D341Med (cell line): ENCODE measurements around the gene CLEC2B.
"Not testable (repeated sequence)": the region's sequence is repeated elsewhere in the genome, so short reads cannot be mapped to it uniquely, and the experiment has no call there.

Experiments used
- DNase-seq: peaks from one replicate; pipeline ENCODE4 v3.0.0; 2012; ENCODE audit warnings: low spot score

Gene CLEC2B

DNA sequence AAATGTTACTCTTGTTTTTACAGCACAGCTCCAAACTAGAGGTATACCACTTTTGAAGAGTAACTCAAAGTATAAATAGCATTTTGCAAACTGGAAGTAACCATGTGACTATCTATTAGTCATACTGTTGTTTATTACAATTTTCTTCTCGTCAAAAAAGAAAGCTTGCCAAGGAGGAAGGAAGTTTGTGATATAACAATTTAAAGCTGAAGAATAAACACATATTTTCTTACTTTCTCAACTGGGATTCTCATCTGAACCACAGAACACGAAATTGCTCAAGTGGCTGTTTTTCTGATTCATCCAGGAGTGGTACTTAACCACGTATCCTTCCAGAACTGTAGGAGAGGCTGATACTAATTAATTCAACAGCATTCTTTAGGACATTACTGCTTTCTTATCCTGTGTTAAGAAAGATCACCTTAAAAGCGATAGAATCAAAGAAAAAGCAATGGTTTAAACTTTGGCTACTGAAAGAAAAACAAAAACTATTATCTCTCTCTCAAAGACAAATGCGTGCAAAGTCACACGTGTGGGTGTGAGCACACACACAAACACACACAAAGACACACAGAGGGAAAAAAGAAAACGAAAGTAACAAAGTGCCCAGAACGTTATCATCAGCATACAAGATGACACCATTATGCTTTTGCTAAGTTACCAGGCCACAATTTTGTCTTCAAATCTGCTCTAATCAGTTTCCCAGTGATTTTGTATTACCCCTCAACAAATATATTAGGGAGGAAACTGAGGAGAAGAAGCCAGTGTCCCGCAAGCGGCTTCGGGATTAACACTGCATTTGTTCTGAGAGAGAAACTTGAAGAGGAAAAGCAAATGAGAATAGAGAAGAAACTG is at the start of gene CLEC2B:
TSS of gene CLEC2B (minus strand) at position 48 of the 855 bp plus-strand sequence.
- no peak for DNase-seq

GRCh38 chr12:9911708-9912107 is 42.6 kb upstream of the CLEC2B start:
- no peak for DNase-seq

- no peak for DNase-seq
These were observed 41.7 kb upstream of the CLEC2B start for GRCh38 chr12:9910716-9911421.

DNA sequence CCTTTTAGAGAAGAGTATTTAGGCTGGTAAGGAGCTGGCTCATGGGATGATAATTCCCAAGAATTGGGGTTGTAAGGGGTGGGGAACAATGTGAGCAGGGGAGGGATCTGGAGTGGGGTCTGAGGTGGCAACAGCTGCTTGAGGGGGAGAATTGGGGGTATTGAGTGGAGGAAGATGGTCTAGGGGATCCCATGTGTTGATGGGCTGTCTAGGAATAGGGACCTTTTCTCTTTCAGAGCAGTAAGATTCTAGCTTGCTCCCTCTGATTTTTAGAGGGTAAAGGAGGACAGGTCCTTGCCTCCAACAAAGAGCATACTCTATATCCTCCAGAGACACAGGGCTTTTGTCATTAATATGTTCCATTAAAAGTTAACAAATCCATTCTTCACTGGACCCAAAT is 40.6 kb upstream of the CLEC2B start:
- no peak for DNase-seq

DNA sequence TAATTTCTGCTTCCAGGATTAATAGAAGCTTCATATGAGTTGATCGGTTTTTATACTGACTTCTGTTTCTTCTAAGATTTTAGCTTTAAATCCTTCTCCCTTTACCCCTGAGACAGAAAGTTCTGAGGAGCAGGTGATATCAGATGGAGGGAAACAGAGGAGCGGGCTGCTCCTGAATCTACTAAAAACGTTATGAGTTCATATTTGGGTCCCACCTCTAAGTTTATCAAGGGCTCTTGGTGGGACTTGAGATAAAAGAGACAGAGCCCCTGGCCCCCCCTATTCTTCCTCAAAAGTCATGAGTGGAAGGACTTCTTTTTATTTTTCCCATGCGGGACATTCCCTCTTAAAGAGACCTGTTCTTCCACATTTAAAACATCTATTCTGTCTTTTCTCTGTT is 39.2 kb upstream of the CLEC2B start:
- DNase-seq: no peak

GRCh38 chr12:9907769-9908168 is 38.6 kb upstream of the CLEC2B start:
- DNase-seq: no peak

DNA sequence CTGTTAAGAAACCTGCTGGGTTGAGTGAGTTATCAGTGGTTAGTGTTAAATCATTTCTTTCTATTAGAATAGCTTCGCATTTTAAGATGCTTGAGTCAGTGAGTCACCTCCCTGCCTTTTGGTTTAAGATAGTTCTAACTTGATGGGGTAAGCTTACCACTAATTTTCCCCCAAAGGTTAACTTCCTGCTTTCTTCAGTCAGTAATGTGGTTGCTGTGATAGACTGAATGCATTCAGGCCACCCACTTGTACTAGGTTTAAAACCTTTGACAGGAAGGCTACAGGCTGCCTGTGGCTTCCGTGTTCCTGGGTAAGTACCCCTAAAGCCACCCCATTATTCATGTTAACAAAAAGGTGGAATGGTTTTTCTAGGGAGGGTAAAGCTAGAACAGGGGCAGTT is 37.7 kb upstream of the CLEC2B start:
- no peak for DNase-seq

DNA sequence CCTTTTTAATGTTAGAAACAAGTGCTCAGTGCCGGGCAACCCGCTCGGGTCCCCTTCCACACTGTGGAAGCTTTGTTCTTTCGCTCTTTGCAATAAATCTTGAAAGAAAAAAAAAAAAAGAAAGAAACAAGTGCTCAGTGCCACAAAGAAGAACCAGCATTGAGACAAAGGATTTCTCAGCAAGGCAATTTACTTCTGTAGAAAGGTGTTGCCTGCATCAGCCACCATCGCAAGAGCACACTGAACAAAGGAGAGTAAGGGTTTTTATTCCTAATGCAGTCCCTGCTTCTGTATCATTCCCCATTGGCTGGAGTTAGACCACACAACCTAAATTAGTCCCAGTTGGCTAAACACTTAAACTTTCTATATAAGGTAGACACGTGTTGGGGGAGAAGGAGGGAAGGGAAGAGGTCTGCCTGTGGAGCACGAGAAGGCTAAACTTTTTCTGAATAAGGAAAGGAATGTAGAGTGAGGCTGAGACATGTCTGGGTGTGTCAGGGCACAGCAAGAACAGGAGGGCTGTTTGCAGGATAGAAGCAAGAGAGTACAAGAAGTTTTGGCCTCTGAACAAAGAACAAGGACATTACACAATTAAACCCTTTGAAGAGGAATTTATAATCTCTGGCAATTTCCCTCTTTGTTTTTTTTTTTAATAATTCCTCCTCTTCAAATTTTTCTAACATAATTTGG is 33.5 kb upstream of the CLEC2B start:
- no peak for DNase-seq

DNA sequence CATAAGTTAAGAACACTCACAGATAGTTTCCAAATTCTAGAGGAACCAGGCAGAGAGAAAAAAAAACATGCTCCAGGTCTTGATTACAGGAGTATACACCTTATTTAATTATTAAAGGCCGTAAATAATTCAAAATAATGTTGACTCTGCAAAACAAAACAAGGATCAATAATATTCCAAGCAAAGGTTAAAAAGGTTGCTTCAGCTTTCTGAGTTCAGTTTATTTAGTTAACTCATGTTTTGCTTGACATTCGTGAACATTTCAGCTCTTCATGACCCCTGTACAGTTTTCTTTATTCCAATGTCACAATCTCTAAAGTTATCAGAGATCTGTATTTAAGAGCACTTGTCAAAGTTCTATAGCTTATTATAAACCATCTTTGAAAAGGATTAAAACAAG is 31.8 kb upstream of the CLEC2B start:
- DNase-seq: no peak

GRCh38 chr12:9899209-9899608 is 30.1 kb upstream of the CLEC2B start:
- DNase-seq: no peak

GRCh38 chr12:9897535-9897934 is 28.4 kb upstream of the CLEC2B start:
- DNase-seq: no peak

DNA sequence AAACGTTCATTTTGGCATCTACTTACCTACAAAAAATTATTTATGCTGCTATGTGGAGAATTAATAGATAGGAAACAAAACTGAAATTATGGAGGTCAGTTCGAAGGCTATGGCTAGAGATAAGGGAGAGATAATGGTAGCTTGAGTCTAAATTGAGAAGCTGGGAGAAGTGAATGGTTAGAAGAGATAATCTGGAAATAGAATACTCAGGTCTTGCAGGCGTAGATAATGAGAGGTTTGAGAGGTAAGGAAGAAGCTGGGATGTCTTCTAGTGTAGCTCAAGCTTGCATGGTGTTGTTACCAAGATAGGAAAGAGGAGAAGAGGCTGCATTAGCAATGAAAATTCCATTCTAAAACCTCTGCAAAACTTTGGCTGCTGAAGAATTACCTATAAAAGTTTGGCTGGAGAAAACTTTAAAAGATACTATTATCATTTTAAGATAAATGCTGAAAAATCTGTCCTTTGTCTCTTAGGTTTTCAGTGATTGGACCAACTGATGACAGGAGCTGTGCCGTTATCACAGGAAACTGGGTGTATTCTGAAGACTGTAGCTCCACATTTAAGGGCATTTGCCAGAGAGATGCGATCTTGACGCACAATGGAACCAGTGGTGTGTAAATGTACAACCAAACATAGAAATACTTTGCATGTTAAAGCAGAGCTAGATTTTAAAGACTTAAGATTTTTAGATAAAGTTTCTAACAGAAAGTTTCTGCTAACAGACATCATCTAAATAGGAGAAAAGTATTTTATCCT is 26.2 kb upstream of the CLEC2B start:
- no peak for DNase-seq

- no peak for DNase-seq
These were observed 19.6 kb upstream of the CLEC2B start for GRCh38 chr12:9888665-9889273.

DNA sequence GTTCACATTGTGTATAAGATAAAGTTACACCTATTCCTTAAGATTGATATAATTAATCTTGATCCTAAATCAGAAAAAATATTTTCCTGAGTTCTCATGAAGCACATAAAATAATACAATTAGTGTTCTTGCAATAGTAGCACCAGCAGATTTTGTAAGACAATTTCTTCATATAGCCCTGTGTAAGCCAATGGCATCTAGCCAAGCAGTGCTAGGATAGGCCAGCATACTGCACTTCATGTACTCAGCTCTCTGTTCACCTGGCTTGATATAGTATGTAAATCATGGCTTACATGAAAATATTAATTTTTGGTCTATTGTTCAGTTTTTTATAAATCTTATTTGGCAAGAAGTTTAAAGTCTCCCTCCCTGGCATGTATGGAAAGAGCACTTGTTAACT is 14.0 kb upstream of the CLEC2B start:
- DNase-seq: no peak

- no peak for DNase-seq
These were observed 12.8 kb upstream of the CLEC2B start for GRCh38 chr12:9881988-9882387.

GRCh38 chr12:9881246-9881645 is 12.1 kb upstream of the CLEC2B start, which contains the start of gene KLRF2:
TSS of gene KLRF2 (plus strand) at chr12:9881489. CDS start at chr12:9881596, 107 bp downstream.
- no peak for DNase-seq

- no peak for DNase-seq
These were observed 11.5 kb upstream of the CLEC2B start for GRCh38 chr12:9880532-9881078.

- not testable (repeated sequence) for DNase-seq
These were observed 7.0 kb upstream of the CLEC2B start for GRCh38 chr12:9876120-9876519.

DNA sequence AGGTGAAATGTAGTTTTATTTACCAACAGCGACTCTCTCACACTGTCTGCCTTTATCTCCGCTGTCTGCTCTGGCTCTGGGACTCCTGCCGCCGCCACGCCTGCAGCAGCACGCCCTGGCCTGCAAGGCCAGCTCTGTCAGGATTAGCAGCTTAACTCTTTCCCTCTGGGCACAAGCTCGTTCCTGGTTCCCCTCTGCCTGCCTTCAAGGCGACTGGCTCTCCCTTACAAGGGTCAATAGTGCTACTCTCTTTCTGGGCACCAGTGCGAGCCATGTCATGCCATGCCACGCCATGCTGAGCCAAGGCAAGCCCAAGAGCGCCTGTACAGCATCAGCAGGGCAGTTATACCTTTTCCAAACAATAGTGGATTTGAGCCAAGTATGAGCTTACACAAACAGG is 3.6 kb upstream of the CLEC2B start:
- DNase-seq: no peak

- DNase-seq: no peak
These were observed 3.0 kb upstream of the CLEC2B start for GRCh38 chr12:9872162-9872561.

- no peak for DNase-seq
These were observed 1.2 kb upstream of the CLEC2B start for GRCh38 chr12:9870286-9870866.
